ENCODE measurements around the gene TP73.

TP73 gene

DNA sequence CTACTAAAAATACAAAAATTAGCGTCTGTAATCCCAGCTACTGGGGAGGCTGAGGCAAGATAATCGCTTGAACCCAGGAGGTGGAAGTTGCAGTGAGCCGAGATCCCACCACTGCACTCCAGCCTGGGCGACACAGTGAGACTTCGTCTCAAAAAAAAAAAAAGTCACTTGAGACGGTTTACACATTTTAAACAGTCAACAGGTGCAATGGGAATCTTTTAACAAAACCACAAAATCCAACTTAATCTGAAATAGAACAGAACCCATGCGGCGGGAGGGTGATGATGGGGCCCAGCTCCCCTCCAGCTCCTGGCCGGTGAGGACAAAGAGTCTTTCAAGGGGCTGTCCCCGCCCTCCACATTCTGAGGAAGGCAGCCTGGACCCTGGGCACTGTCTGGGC lies 48.3 kb downstream of the TP73 start:
- no peak overlapping the region for H3K4me3 ChIP-seq (ENCODE audit: low read length)
- DNase-seq (ENCODE audit: low read depth): no peak
- TF ChIP-seq, protein P1, sequence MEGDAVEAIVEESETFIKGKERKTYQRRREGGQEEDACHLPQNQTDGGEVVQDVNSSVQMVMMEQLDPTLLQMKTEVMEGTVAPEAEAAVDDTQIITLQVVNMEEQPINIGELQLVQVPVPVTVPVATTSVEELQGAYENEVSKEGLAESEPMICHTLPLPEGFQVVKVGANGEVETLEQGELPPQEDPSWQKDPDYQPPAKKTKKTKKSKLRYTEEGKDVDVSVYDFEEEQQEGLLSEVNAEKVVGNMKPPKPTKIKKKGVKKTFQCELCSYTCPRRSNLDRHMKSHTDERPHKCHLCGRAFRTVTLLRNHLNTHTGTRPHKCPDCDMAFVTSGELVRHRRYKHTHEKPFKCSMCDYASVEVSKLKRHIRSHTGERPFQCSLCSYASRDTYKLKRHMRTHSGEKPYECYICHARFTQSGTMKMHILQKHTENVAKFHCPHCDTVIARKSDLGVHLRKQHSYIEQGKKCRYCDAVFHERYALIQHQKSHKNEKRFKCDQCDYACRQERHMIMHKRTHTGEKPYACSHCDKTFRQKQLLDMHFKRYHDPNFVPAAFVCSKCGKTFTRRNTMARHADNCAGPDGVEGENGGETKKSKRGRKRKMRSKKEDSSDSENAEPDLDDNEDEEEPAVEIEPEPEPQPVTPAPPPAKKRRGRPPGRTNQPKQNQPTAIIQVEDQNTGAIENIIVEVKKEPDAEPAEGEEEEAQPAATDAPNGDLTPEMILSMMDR (conservative IDR thresholded peaks at IDR 0.05; ENCODE audit: low read depth, low read length): no peak

- DNase-seq (ENCODE audit: low read depth): no peak
- TF ChIP-seq, protein P1 (conservative IDR thresholded peaks at IDR 0.05; ENCODE audit: low read depth, low read length): no peak
- no peak overlapping the region for H3K4me3 ChIP-seq (ENCODE audit: low read length)
These were observed 50.2 kb downstream of the TP73 start for GRCh38 chr1:3702528-3702927.

DNA sequence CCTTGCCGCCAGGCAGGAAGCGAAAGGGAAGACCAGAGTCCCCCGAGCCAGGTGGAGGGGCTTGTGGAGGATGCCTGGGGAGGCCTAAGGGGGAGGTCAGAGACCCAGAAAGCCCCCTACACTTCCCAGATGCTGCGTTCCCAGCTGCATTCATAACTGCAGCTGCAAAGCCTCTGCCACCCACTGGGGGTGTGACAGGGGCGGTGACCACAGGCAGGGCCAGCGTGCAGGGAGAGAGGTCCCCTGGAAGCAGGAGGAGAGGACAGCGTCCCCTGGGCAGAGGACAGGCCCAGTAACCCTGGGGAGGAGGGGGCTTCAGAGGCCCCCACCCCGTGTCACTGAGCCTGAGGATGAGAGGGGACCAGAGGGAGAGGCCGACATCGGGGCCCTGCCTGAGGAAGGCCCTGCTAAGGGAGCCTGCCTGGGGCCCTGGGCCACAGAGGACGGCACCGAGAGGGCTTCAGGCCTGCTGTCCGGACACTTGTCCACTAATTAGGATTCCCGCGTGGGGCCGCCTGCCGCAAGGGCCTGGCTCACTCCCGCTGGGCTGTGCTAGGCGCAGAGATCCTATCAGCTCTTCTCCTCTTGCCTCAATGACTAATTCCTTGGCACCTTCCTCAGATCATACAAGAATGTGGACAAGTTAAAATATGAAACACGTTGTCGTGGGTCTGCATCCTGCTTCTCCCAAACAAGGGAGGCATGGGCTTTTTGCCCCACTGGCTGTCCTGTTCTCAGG lies 50.8 kb downstream of the TP73 start:
- peak; percentile 11 for DNase-seq (ENCODE audit: low read depth)
- TF ChIP-seq, protein P1 (conservative IDR thresholded peaks at IDR 0.05; ENCODE audit: low read depth, low read length): peak; percentile 10
- no peak overlapping the region for H3K4me3 ChIP-seq (ENCODE audit: low read length)

DNA sequence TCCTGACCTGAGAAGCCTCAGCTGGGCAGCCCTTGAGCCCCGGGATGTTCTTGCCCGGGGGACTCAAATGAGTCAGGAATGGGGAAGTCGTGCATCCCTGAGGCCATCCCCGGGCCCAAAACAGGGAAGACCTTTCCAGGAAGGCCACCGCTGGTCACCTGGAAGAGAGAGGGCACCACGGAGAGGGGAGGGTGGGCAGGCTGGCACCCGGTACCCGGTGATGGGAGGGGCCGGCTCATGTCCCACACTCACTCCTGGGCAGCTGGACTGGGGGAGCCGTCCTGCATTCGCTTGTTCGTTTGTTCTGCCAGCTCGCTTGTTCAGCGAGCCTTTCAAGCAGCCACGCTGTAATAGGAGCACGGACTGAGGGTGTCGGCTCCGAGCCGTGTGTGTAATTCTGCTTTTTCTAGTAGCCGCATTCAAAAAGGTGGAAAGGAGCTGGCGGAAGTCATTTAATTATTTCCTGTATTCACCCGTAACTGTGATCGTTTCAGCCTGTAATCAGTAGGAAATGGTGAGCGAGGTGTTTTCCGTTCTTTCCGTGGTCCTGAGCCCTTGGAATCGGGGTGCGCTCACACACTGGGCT lies 51.6 kb downstream of the TP73 start:
- DNase-seq (ENCODE audit: low read depth): no peak
- H3K4me3 ChIP-seq (ENCODE audit: low read length): no peak overlapping the region
- TF ChIP-seq, protein P1 (conservative IDR thresholded peaks at IDR 0.05; ENCODE audit: low read depth, low read length): no peak

DNA sequence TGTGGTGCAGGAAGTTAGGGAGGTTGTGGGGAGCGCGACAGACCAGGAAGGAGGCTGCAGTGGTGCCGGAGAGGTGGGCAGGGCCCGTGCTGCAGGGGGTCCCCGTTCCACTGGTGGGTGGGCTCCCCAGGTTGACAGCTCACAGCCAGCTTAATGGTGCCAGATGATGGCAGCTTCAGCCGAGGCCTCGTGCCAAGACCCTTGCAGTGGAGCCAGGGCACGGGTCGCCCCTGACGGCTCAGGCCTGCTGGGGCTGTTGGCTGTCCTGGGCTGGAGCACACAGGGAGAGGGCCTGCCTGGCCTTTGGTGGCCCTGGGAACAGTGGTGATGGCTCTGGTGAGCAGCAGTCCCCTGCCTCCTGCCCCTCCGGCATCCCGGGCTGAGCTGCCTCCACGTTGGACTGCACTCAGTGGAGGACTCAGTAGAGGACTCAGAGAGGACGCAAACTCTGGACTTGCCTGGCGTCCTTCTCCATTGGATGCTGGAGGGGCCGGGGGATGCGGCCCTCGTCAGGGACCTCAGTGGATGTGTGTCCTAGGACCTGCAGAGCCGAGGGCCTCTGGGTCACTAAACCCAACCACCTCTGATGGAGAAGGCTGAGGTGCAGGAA lies 53.1 kb downstream of the TP73 start:
- TF ChIP-seq, protein P1 (conservative IDR thresholded peaks at IDR 0.05; ENCODE audit: low read depth, low read length): no peak
- no peak for DNase-seq (ENCODE audit: low read depth)
- H3K4me3 ChIP-seq (ENCODE audit: low read length): no peak overlapping the region

DNA sequence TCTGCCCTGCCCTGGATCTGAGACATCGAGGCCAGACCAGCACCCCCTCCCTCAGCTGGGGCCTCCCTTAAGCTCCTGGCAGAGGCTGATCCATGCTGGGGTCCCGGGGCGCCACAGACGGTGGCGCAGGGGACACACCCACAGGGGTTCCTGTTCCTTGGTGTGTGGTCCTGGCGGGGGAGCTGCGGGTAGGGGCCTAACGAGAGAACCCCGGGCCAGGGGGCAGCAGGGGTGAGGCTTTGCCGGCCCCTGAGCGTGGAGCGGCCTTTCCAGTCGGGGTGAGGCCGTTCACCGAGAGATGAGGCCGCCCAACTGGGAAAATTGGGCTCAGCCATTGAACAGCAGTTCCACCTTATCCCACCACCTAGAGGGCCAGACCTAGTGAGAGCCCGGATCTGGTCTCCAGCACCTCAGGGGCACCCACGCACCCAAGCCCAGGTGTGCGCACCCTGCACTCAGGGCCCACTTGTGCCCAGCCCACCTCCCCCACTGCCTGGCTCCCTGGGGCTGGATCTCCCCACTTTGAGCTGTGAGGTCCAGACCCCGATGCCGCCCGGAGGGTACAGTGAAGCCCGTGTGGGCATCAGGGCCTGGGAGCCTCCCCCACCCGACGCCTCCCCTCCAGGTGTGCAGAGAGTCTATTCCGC lies 54.5 kb downstream of the TP73 start:
- DNase-seq (ENCODE audit: low read depth): no peak
- TF ChIP-seq, protein P1 (conservative IDR thresholded peaks at IDR 0.05; ENCODE audit: low read depth, low read length): no peak
- no peak overlapping the region for H3K4me3 ChIP-seq (ENCODE audit: low read length)

All from retinal pigment epithelial cell (primary cell).